CD14-positive monocyte (primary cell): ENCODE measurements around the gene FAM9C. TPM values are rescaled to one million over a fixed set of nuclear protein-coding genes. Genes with fewer than 3 reads are reported as not detected.

Experiments
- DNase-seq, 3 donors: peaks; one replicate each; pipeline ENCODE4 v3.0.0-alpha.2; 2011 to 2022
- H2AFZ ChIP-seq: 2 replicates; pipeline ENCODE4 v1.6.0; 2012; ENCODE audit warnings: mild to moderate bottlenecking, low read depth, low read length, inconsistent platforms; ENCODE audit not compliant: insufficient read depth, poor library complexity, severe bottlenecking
- H3K27ac ChIP-seq, 2 donors: 1 replicate in 1 of 2; 2 replicates in 1 of 2; pipeline ENCODE4 v1.5.1; 2012 to 2013; ENCODE audit warnings: low read length in 2 of 2, control low read depth in 1 of 2, inconsistent platforms in 1 of 2, low read depth in 1 of 2, mild to moderate bottlenecking in 1 of 2
- H3K27me3 ChIP-seq, 2 donors: one replicate each; pipeline versions ENCODE4 v1.6.0 to v1.6.1; 2011 to 2013; ENCODE audit warnings: low read length in 2 of 2; ENCODE audit not compliant: control insufficient read depth in 2 of 2, insufficient read depth in 2 of 2
- H3K36me3 ChIP-seq, 2 donors: replicated peaks in 1 of 2; 1 replicate in 1 of 2; 2 replicates in 1 of 2; pipeline versions ENCODE4 v1.5.1 to v1.6.1; 2012 to 2013; ENCODE audit warnings: low read length in 2 of 2, control low read depth in 1 of 2, inconsistent platforms in 1 of 2, mild to moderate bottlenecking in 1 of 2; ENCODE audit not compliant: insufficient read depth in 2 of 2, control insufficient read depth in 1 of 2
- H3K4me1 ChIP-seq, 2 donors: 1 replicate in 1 of 2; 2 replicates in 1 of 2; pipeline versions ENCODE4 v1.5.1 to v1.6.1; 2012 to 2013; ENCODE audit warnings: low read length in 2 of 2, control low read depth in 1 of 2, inconsistent platforms in 1 of 2, mild to moderate bottlenecking in 1 of 2, moderate library complexity in 1 of 2; ENCODE audit not compliant: insufficient read depth in 2 of 2, control insufficient read depth in 1 of 2
- H3K4me2 ChIP-seq: replicated peaks from 2 replicates; pipeline ENCODE3; 2012; ENCODE audit warnings: low read length, moderate library complexity, mild to moderate bottlenecking; ENCODE audit not compliant: poor library complexity, severe bottlenecking; ENCODE audit errors: extremely low read depth
- H3K4me3 ChIP-seq, 3 experiments: fragments of 200-600 bp in 1 of 3; sonication (generic) in 1 of 3; replicated peaks in 1 of 3; 1 replicate in 2 of 3; 2 replicates in 1 of 3; pipeline ENCODE4 v1.5.1; 2011 to 2013; ENCODE audit warnings: low read length in 3 of 3, mild to moderate bottlenecking in 3 of 3, control low read depth in 2 of 3, low read depth in 2 of 3, inconsistent platforms in 1 of 3, moderate library complexity in 1 of 3
- H3K79me2 ChIP-seq: 2 replicates; pipeline ENCODE4 v1.6.0; 2012; ENCODE audit warnings: mild to moderate bottlenecking, control low read depth, inconsistent platforms, low read length, moderate library complexity; ENCODE audit not compliant: insufficient read depth
- H3K9ac ChIP-seq: 2 replicates; pipeline ENCODE4 v1.6.0; 2017; ENCODE audit warnings: low read length, mild to moderate bottlenecking; ENCODE audit not compliant: insufficient read depth, poor library complexity, severe bottlenecking
- H3K9me3 ChIP-seq, 2 donors: replicated peaks in 1 of 2; 1 replicate in 1 of 2; 2 replicates in 1 of 2; pipeline versions ENCODE4 v1.5.1 to v1.6.1; 2012 to 2013; ENCODE audit warnings: low read length in 2 of 2, control low read depth in 1 of 2; ENCODE audit not compliant: control insufficient read depth in 1 of 2, insufficient read depth in 1 of 2
- H4K20me1 ChIP-seq: 2 replicates; pipeline ENCODE4 v1.6.0; 2012; ENCODE audit warnings: mild to moderate bottlenecking, low read length, control low read depth, moderate library complexity; ENCODE audit not compliant: insufficient read depth
- H3K27ac Mint-ChIP-seq, 7 donors: one replicate each; pipeline ENCODE4 v1.8.0; 2020; ENCODE audit warnings: mild to moderate bottlenecking in 7 of 7, mixed read lengths in 7 of 7, moderate library complexity in 6 of 7, inconsistent platforms in 2 of 7
- H3K27me3 Mint-ChIP-seq, 3 donors: one replicate each; pipeline ENCODE4 v1.8.0; 2021 to 2022; ENCODE audit warnings: low read depth in 3 of 3, mild to moderate bottlenecking in 3 of 3, mixed read lengths in 3 of 3, moderate library complexity in 3 of 3, inconsistent platforms in 1 of 3
- H3K36me3 Mint-ChIP-seq, 2 donors: one replicate each; pipeline ENCODE4 v1.8.0; 2020; ENCODE audit warnings: mixed read lengths in 2 of 2, inconsistent platforms in 1 of 2, mild to moderate bottlenecking in 1 of 2
- H3K4me1 Mint-ChIP-seq: one replicate; pipeline ENCODE4 v1.8.0; 2020; ENCODE audit warnings: mild to moderate bottlenecking, mixed read lengths
- H3K4me3 Mint-ChIP-seq, 2 donors: one replicate each; pipeline ENCODE4 v1.8.0; 2020; ENCODE audit warnings: mild to moderate bottlenecking in 2 of 2, mixed read lengths in 2 of 2, moderate library complexity in 1 of 2
- H3K9me3 Mint-ChIP-seq, 7 donors: one replicate each; pipeline ENCODE4 v1.8.0; 2020 to 2022; ENCODE audit warnings: mixed read lengths in 7 of 7, mild to moderate bottlenecking in 6 of 7, moderate library complexity in 6 of 7, inconsistent platforms in 2 of 7
- CTCF ChIP-seq: fragments of 200-600 bp; IDR thresholded peaks from one replicate; pipeline ENCODE4 v1.8.0; 2022; ENCODE audit warnings: antibody characterized with exemption, mild to moderate bottlenecking
- WGBS: methylation state at CpG from one replicate; pipeline ENCODE4 v1.1.5; 2013; ENCODE audit warnings: missing lambda C conversion rate; ENCODE audit not compliant: insufficient coverage; 5-methylcytosine and 5-hydroxymethylcytosine counted together
- intact Hi-C, 2 donors: fragments of 100-400 bp; cut with micrococcal nuclease; formaldehyde crosslinking; loops; one replicate each; pipeline versions ENCODE4 v1.15.0 to v1.15.1; 2023
- polyA plus RNA-seq, 3 donors: library from polyadenylated mRNA; depleted of rRNA in 1 of 3; unstranded in 2 of 3; stranded (reverse) in 1 of 3; fragments of 300-500 nt in 2 of 3; fragments of >200 nt in 1 of 3; fragmentation: Illumina TruSeq in 2 of 3; gene quantifications; 1 replicate in 2 of 3; 2 replicates in 1 of 3; pipeline ENCODE4 v1.2.3, GENCODE V29; 2012 to 2021

FAM9C gene
- polyA plus RNA-seq, 3 donors = not detected

GRCh38 chrX:12987340-12987739 is 57.1 kb downstream of the FAM9C start:
- peaks cover 22 to 27% of the 10 kb centered on the region in 2 donors for H3K4me1 ChIP-seq
- no peaks in the 10 kb centered on the region for H4K20me1 ChIP-seq
- Mint-ChIP-seq H3K4me3 (no peak overlapping the region), H3K27ac (no peak overlapping the region), H3K9me3 (peaks cover 0 to 9% (median 5%) of the 10 kb centered on the region in 7 donors), H3K4me1 (peaks cover 36% of the 10 kb centered on the region), H3K27me3 (peaks cover 1 to 58% (median 2%) of the 10 kb centered on the region in 3 donors), H3K36me3 (peaks cover 0 to 9% of the 10 kb centered on the region in 2 donors)
- H3K27me3 ChIP-seq = peaks cover 0 to 38% of the 10 kb centered on the region in 2 donors
- no peak for TF ChIP-seq CTCF
- no peak overlapping the region for H3K9ac ChIP-seq
- no peaks in the 10 kb centered on the region for H3K79me2 ChIP-seq
- no peak overlapping the region for H3K27ac ChIP-seq
- H3K9me3 ChIP-seq = no peaks in the 10 kb centered on the region
- H3K4me2 ChIP-seq = no peak overlapping the region
- H3K36me3 ChIP-seq = no peaks in the 10 kb centered on the region
- H2AFZ ChIP-seq = no peak overlapping the region
- WGBS = no CpG with 5 or more reads among the region's 6 CpGs
- no peak for DNase-seq
- intact Hi-C loops = no loop called here
- no peak overlapping the region for H3K4me3 ChIP-seq

GRCh38 chrX:12986886-12987285 is 57.5 kb downstream of the FAM9C start:
- Histone ChIP-seq H3K4me1 (peaks cover 26 to 31% of the 10 kb centered on the region in 2 donors), H3K27ac (no peak overlapping the region), H2AFZ (no peak overlapping the region), H3K4me3 (no peak overlapping the region), H3K4me2 (no peak overlapping the region), H3K27me3 (peaks cover 0 to 39% of the 10 kb centered on the region in 2 donors), H3K9ac (no peak overlapping the region), H3K79me2 (no peaks in the 10 kb centered on the region), H4K20me1 (no peaks in the 10 kb centered on the region), H3K36me3 (no peaks in the 10 kb centered on the region), H3K9me3 (no peaks in the 10 kb centered on the region)
- no peak for DNase-seq
- no peak for TF ChIP-seq CTCF
- Mint-ChIP-seq H3K36me3 (peaks cover 0 to 9% of the 10 kb centered on the region in 2 donors), H3K27me3 (peaks cover 1 to 55% (median 2%) of the 10 kb centered on the region in 3 donors), H3K27ac (no peak overlapping the region), H3K4me1 (peaks cover 39% of the 10 kb centered on the region), H3K4me3 (no peak overlapping the region), H3K9me3 (peaks cover 0 to 9% (median 2%) of the 10 kb centered on the region in 7 donors)
- no CpG with 5 or more reads among the region's 2 CpGs for WGBS
- intact Hi-C loops = no loop called here
